Ovary (tissue), 3 donors: ENCODE data around the gene DLG1.

ENCODE experiments used
- CTCF ChIP-seq, 3 donors: fragments of 450-650 bp in 2 of 3; fragments of 200-600 bp in 1 of 3; IDR thresholded peaks; one replicate each; pipeline versions ENCODE4 v1.5.1 to v1.8.0; 2016 to 2022; ENCODE audit warnings: antibody characterized with exemption in 3 of 3, mild to moderate bottlenecking in 1 of 3
- POLR2A ChIP-seq: fragments of 450-650 bp; IDR thresholded peaks from one replicate; pipeline ENCODE4 v1.6.1; 2017; ENCODE audit warnings: antibody characterized with exemption, mild to moderate bottlenecking, moderate library complexity
- donor health status: DM: no; HTN: no; CAD: no.

- TF ChIP-seq CTCF (IDR thresholded peaks at IDR 0.05) (no peak), POLR2A (no peak)
Observed at GRCh38 chr3:196998966-196999760, 299.2 kb downstream of the DLG1 start.
